Adipose tissue (tissue), 3 donors: ENCODE measurements around the gene ADAM10. TPM values are rescaled to one million over a fixed set of nuclear protein-coding genes. Genes with fewer than 3 reads are reported as not detected.

Experiments
- H3K27ac ChIP-seq: one replicate; pipeline ENCODE4 v1.5.1; 2013; ENCODE audit warnings: low read depth, low read length
- WGBS, 3 donors: extraction: QIAGEN DNeasy Blood & Tissue Kit; methylation state at CpG; one replicate each; pipeline ENCODE4 v1.1.7; 2013; 5-methylcytosine and 5-hydroxymethylcytosine counted together
- polyA plus RNA-seq, 3 donors: library from polyadenylated mRNA; stranded (reverse); fragments of 200-250 nt; gene quantifications; one replicate each; pipeline ENCODE4 v1.2.3, GENCODE V29; 2013
- donor health status: healthy with polysubstance abuse.
- donor health status: Bipolar disorder and iron deficiency.
- donor health status: healthy.

ADAM10 gene
- polyA plus RNA-seq, 3 donors, result 8.3 to 25.6 (median 14.8) TPM

DNA sequence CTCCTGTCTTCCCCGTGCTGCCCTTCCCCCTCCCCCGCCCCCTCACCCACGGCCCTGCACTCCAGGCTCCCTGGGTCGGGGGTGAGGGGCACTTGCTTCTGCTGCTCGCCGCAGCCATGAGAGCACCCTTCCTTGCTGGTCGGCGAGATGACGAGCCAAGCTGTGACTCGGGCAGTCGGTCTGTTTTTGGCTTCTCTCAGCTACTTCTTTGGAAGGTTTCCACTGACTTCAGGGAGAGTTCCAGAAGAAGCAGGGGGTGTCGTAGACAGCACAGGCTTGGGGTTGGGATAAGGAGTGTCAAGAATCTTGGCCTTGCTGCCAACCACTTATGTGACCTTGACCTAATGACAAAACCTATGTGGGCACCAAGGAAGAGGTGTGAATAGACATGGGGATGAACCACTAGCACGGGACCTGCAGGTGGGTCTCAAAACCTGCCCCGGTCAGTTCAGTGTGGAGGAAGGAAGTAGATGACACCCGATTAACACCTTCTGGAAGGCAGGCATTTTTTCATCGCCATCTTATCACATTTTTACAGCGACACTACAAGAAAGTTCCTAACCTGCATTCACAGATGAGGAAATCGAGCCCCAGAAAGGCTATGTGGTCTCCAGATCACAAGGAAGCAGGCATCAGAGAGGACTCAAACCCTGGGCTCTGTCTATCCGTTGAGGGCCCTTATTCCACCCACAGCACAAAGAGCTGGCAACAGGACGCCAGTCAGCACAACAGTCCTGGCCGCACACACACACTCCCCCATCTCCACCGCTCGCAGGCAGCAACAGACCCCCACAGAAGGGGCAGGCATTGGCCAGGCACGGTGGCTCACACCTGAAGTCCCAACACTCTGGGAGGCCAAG is 196.8 kb downstream of the ADAM10 start:
- no peak overlapping the region for H3K27ac ChIP-seq
- 71 to 79% (median 76%) methylated on average over 22 to 24 of the region's 24 CpGs for WGBS, 3 donors

DNA sequence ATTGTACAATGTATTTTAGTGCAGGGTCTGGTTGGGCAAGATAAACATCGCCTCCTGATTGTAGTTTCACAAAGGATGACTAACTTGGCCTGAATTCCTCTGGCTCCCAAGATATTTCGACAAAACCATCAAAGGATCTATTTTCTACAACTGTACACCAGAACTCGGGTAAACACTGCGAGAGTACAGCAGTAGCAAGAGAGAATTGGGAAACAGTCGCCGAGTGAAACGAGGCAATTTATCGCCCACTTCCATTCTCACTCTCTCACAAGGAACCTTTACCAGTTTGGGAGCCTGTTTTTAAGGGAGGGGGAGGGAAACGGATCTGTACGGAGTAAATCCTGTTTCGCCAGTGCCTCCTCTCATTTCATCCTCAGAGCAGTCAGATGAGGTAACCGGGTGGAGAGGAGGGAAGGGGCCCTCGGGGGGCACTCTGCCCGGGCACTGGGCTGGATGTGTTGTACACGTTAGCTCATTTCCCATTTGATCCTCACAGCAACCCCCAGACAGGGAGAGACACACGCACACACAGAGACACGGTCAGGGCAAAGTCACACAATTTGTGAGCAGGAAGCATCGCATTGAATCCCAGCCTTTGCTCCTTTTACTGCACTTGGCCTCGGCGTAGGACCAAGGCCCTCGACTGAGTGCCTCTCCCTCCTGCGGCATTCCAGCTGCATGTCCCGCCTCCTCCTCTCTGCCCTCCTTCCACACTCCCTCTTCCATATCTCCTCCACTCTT is 197.6 kb downstream of the ADAM10 start:
- WGBS, 3 donors, result 29 to 63% (median 34%) methylated on average over 22 to 23 of the region's 23 CpGs
- no peak overlapping the region for H3K27ac ChIP-seq

DNA sequence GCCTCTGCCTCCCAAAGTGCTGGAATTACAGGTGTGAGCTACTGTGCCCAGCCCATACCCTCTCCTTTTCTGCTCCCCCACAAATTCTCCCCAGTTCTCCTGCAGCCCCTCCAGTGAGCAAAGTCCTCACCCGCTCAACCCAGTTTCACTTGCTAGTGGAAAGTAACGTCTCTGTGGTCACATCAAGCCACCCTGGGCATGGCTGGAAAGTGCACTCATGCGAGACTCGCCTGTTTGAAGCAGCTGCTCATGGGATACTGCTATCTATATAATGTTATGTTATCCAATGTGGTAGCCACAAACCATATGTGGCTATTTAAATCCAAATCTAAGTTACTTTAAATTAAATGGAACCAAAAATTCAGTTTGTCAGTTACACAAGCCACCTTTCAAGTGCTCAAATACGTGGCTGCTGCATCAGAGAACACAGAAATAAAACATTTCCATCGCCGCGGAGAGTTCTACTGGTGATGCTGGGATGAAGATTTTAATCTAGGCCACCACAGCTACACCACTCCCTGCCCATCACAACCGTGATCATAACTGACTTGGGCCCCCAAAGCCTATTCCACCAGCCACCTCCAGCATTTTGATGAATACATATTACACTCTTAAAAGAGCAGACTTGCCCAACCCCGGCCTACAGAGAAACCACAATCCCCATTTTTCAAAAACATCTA is 198.3 kb downstream of the ADAM10 start:
- H3K27ac ChIP-seq, result no peak overlapping the region
- WGBS, 3 donors, result 75 to 92% (median 77%) methylated on average over 10 of the region's 10 CpGs

DNA sequence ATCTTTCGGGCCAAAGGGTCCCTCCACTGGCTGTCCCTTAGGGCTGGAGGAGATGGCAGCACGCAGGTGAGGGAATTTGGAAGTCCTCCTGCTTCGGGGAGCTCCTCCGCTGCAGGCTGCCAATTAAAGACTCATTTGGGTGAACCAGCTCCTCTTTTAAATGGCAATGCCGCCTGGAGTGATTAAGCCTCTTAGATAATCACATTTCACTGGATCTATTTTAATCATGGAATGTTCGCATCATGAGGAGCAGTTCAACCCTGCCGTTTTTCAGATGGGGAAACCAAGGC is 199.8 kb downstream of the ADAM10 start:
- WGBS, 3 donors, result 94 to 95% (median 95%) methylated on average over 7 of the region's 7 CpGs
- H3K27ac ChIP-seq, result no peak overlapping the region

DNA sequence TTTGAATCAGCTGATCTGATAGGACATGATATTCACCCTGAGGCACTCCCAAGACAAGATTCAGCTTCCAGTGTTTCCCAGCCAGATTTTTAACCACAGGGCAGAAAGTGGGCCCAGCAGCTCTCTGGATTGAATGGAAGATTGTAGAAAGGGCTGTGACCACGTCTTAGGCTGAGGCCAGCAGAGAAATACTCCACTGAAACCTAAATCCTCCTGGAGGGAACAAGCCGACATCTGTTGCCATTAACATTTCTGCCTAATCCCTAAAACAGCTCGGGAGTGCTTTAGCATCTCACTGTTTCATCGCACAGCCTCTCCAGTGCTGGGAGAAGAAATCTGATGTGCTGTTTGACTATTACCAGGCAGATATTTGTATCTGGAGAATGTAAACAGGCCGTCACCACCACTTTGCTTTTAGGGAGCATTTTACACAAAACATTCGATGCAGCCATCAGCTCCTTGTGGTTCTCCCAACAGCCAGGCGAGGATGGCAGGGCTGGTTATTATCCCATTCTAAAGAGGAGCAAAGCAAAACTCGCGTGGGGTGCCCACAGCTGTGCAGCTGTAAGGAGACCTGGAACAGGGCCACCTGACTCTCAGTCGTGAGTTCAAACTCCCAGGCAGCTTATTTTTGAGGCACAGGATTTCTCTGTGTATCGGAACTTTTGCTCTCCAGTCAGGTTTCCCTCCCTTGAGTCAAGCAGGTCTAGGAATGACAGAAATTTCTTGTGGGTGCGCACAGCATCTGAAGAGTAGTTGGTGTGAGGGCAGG is 200.3 kb downstream of the ADAM10 start:
- no peak overlapping the region for H3K27ac ChIP-seq

DNA sequence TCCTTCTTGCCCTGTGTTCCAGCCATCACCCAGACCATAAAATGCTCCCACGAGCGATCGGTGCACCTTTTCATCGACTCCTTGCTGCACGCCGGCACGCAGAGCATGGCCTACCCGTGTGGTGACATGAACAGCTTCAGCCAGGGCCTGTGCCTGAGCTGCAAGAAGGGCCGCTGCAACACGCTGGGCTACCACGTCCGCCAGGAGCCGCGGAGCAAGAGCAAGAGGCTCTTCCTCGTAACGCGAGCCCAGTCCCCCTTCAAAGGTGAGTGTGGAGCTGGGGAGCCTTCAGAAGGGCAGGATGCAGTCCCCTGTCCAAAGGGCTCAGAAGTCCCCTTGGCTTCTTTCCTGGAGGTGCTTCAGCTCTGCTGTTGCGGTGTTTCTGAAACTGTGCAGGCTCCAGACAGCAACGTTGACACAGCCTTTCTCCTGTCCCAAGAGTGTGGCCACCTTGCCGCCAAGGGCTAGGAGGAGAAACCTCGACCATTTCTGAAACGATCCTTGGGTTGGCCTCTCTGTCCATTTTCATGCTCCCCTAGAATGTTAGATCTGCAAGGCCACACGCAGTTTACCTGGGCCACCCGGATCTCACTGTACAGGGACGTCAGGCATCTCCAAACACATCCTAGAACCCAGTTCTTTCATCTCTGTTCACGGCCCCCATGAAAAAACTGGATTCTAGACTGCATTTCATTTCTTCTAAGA is 201.0 kb downstream of the ADAM10 start:
- WGBS, 3 donors, result 91 to 93% (median 92%) methylated on average over 26 of the region's 26 CpGs
- no peak overlapping the region for H3K27ac ChIP-seq

More for the DNA sequence above, 200.3 kb downstream of the ADAM10 start:
- WGBS, 3 donors, result 86 to 90% (median 89%) methylated on average over 12 of the region's 12 CpGs

DNA sequence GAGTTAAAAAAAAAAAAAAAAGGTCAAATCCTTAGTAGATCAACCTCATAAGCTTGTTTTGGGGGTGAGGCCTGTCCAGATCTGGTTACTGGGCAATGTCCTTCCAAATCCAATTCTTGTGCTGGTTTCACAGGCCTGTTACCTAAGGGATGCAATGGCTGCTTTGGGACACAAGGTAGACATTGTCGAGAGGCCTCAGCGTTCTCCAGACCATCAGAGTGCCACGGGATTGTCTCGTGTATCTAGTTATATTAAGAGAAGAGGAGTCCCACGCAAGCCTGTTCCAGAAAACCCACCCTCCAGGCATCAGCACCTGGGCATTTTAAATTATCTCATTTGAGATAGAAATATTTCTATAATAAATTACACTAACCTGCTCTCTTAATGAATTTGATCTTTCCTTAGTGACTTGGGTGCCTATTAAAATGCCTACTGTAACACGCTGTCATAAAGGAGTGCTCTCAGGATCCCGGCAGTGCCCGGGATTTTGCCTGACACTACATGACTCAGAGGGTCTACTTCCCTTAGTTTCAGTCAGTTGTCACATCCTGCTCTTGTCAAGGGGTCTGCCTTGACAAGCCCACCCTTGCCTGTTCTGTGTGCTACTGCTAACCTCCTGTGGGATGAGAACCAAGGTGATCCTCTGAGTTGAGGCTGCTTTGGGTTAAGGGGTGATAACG is 201.7 kb downstream of the ADAM10 start:
- no peak overlapping the region for H3K27ac ChIP-seq
- WGBS, 3 donors, result 92 to 95% (median 94%) methylated on average over 9 of the region's 9 CpGs

DNA sequence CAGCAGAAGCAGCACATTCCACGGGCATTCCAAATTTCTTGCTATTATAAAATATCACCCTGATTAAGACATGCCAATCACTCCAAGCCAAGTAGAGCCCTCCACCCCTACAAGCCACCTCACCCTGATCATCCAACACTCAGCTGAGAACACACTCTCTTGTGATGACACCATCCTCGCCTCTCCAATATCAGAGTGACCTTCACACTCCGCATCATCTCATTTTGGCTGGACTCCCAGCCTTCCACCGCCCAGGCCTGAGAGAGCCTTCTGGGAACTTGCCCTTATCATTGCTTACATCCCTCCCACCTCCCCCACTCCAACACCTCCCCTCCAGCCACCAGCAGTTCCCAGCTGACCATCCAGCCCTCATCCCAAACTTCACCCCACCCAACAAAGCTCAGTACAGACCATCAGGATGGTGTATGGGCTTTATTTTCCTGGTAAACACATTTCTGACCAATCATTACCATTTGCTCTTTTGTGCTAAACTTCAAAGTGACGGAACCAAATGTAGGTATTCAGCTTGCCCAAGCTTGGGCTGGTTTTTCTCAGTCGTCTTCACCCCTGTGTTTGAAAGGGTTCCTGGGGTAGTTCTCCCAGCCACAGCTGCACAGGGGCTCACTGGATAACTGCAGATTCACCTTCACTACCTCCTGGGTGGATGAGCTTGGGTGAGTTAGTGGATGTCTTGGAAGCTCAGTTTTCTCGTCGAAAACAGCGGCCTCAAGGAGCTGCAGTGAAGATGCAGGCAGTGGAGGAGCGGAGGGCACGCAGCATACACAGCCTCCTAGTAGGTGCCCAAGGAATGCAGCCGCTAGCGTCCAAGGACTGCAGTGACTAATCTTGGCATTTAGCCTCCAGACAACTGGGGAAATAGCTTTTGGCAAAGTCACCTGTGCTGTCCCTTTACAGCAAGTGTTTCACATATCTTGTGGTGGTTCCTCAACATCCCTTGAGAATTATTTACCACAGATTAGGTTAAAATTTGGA is 202.6 kb downstream of the ADAM10 start:
- 69 to 77% (median 75%) methylated on average over 13 of the region's 13 CpGs for WGBS, 3 donors
- no peak overlapping the region for H3K27ac ChIP-seq

DNA sequence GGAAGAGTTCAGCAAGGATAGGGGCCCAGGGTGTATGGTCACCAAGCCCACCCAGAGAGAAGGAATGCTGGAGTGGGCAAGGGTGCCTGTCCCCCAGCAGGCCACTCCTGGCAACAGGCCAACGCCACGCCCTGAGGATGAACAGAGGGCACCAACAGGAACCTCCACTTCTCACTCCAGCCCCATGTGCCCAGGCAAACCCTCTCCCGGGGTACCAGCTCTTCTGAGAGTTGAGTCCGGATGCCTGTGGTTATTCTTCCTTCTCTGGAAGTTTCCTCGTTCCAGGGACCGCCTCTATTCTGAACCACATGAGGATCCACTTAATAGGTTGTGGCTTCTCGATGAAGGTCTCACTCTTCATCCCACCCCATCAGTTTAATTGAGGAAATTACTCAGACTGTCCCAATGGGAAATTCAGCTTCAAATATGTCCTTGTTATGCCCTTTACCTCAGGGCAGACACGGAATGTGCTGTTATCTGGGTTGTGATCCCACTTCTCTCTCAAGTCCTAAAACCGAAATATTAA is 203.4 kb downstream of the ADAM10 start:
- H3K27ac ChIP-seq, result no peak overlapping the region
- 77 to 90% (median 77%) methylated on average over 9 of the region's 9 CpGs for WGBS, 3 donors

DNA sequence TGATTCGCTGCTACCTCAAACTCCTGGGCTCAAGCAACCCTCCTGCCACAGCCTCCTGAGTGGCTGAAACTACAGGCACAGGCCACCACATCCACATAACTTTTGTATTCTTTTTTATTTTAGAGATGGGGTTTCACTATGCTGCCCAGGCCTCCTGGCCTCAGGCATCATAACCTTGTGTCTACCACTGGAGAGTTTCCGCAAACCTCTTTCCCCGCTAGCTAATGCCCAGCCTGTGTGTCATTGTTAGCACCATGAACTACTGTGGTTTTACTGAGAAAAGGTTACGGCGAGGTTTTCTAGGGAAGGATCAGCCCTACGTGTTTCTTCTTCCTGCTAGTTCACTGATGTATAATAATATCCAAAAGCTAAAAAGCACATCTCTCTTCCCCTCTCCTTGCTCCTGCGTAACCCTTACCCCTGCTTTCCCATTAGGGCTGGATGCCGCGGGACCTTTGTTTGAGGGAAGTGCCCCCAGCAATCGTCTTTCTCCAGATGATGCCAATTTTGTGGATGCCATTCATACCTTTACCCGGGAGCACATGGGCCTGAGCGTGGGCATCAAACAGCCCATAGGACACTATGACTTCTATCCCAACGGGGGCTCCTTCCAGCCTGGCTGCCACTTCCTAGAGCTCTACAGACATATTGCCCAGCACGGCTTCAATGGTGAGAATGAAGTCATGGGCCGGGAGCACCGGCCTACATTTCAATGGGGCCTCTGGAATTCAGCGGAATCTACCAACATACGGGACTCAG is 204.0 kb downstream of the ADAM10 start:
- 91 to 93% (median 93%) methylated on average over 18 of the region's 18 CpGs for WGBS, 3 donors
- H3K27ac ChIP-seq, result no peak overlapping the region

DNA sequence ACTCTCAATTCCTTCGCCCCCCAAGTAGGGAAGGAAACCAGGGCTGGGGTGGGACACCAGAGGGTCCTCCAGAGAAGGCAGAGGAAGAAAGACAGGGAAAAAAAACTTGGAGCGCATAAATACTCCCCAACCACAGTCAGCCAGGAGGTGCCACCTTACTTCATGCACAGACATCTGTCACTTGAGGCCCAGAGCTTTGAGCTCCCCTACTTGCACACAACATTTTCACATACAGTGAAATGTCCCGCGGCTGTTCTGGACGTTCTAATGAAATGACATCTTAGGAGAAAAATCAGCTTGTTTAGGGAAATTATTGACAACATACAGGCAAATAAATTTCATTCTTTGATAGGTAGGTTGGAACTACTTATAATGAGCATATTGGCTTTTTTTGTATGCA is 204.8 kb downstream of the ADAM10 start:
- H3K27ac ChIP-seq, result no peak overlapping the region
- WGBS, 3 donors, result 77 to 96% (median 91%) methylated on average over 5 of the region's 5 CpGs

DNA sequence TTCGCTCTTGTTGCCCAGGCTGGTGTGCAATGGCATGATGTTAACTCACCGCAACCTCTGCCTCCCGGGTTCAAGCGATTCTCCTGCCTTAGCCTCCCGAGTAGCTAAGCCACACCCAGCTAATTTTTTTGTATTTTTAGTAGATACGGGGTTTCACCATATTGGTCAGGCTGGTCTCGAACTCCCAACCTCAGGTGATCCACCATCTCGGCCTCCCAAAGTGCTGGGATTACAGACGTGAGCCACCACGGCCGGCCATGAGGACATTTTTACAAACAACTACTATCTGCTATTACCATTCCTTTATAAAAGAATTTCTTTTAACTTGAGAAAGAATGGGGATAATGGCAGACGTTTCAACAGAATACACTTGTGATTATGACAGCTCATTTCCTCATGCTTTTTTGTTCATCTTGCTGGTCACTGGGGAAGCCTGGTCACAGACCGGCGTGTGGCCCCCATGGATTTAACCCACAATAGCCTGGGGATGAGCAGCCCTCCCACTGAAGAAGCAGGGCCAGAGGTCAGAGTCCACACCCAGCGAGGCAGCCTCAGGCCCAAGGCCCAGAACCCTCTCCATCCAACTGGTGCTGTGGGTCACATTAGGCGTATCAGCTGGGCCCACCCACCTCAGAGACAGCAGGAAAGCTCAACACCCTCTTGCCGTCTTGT is 205.7 kb downstream of the ADAM10 start:
- H3K27ac ChIP-seq, result no peak overlapping the region
- 85 to 92% (median 86%) methylated on average over 17 of the region's 17 CpGs for WGBS, 3 donors

DNA sequence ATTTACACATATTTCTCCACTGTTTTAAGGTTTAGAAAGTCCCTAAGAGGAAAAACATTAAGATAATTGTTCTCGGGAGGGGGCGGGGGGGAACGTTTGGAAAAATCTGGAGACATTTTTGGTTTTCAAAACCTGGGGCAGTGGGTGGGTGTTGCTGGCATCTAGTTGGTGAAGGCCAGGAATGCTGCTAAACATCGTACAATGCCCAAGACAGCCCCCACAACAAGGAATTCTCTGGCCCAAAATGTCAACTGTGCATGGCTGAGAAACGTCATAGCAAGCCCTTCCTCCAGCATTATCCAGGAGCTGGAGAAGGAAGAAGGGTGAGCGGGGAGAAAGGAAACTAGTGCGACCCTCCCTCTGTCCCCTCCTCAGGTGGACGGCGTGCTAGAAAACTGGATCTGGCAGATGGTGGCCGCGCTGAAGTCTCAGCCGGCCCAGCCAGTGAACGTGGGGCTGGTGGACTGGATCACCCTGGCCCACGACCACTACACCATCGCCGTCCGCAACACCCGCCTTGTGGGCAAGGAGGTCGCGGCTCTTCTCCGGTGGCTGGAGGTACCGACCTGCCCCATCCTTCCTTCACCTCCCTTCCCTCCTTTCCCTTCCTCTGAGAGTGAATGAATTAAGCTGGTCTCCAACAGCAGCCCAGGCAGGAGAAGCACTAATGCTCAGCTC is 208.0 kb downstream of the ADAM10 start:
- WGBS, 3 donors, result 90 to 91% (median 91%) methylated on average over 22 of the region's 22 CpGs

DNA sequence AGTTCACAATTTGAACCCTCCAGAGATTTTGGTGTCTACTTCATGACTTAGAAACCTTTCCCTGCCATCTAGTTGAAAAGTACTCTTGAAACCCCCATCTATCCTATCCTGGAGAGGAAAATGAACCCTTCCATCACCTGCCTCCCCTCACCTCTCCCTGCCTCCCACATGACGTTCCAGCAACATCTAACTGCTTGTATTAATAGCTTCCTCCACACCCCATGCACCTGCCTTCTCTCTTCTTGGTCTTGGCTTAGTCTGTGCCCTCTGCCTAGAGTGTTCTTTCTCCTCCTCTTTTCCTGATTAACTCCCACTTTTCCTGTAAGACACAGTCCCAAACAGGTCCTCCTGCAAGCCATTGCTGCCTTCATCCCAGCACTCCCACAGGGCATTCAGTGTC is 210.0 kb downstream of the ADAM10 start:
- no peak overlapping the region for H3K27ac ChIP-seq
- WGBS, 3 donors, result 68 to 89% (median 75%) methylated on average over 1 of the region's 1 CpG

More for the DNA sequence above, 208.0 kb downstream of the ADAM10 start:
- no peak overlapping the region for H3K27ac ChIP-seq
